K562 (cell line): ENCODE data around the gene SLC29A2. TPM values are rescaled to one million over a fixed set of nuclear protein-coding genes. Genes with fewer than 3 reads are reported as not detected.

Experiments used
- CBFA2T2 ChIP-seq: fragments of 450-650 bp; conservative IDR thresholded peaks from 2 replicates; pipeline ENCODE4 v1.6.1; 2017; ENCODE audit warnings: mild to moderate bottlenecking
- CBFA2T3 ChIP-seq: fragments of 450-650 bp; IDR thresholded peaks from 2 replicates; pipeline ENCODE4 v1.6.1; 2017
- CHD2 ChIP-seq: IDR thresholded peaks from 2 replicates; pipeline ENCODE4 v1.6.1; 2011; ENCODE audit warnings: low read depth, low read length
- CXXC5 ChIP-seq: fragments of 250-450 bp; sonication (Bioruptor Pico); IDR thresholded peaks from 2 replicates; pipeline ENCODE4 v1.8.0; 2022; ENCODE audit warnings: inconsistent platforms, mild to moderate bottlenecking, moderate library complexity
- ETS2 ChIP-seq: IDR thresholded peaks from 2 replicates; pipeline ENCODE4 v1.6.1; 2016; ENCODE audit warnings: borderline replicate concordance, missing genetic modification characterization, mild to moderate bottlenecking, moderate library complexity, missing compliant biosample characterization; ENCODE audit not compliant: poor library complexity, severe bottlenecking
- FOXM1 ChIP-seq, 2 experiments: fragments of 450-650 bp in 1 of 2; sonication (generic) in 1 of 2; formaldehyde crosslinking in 1 of 2; IDR thresholded peaks; 2 replicates each; pipeline versions ENCODE4 v1.6.1 to v1.9.0; 2017 to 2022; ENCODE audit warnings: low read depth in 2 of 2, mild to moderate bottlenecking in 2 of 2, missing genetic modification reagents in 1 of 2, moderate library complexity in 1 of 2
- GTF2F1 ChIP-seq: IDR thresholded peaks from 2 replicates; pipeline ENCODE4 v1.6.1; 2011; ENCODE audit warnings: low read depth, low read length, improper control_type of control experiment
- HCFC1 ChIP-seq: IDR thresholded peaks from 2 replicates; pipeline ENCODE4 v1.6.1; 2012; ENCODE audit warnings: low read depth, low read length, improper control_type of control experiment
- HLTF ChIP-seq: fragments of 450-650 bp; IDR thresholded peaks from 2 replicates; pipeline ENCODE4 v1.6.1; 2016
- HNRNPUL1 ChIP-seq: fragments of 200-400 bp; formaldehyde crosslinking; IDR thresholded peaks from 2 replicates; pipeline ENCODE4 v1.6.1; 2017; ENCODE audit warnings: low read length
- NEUROD1 ChIP-seq: fragments of 150-350 bp; IDR thresholded peaks from 2 replicates; pipeline ENCODE4 v1.6.1; 2014; ENCODE audit warnings: borderline replicate concordance, low read length, low read depth; ENCODE audit not compliant: partially characterized antibody
- POLR2B ChIP-seq: fragments of 450-650 bp; IDR thresholded peaks from 2 replicates; pipeline ENCODE4 v1.6.1; 2018; ENCODE audit warnings: low read depth; ENCODE audit not compliant: partially characterized antibody
- RFX5 ChIP-seq: IDR thresholded peaks from 2 replicates; pipeline ENCODE4 v1.6.1; 2011; ENCODE audit warnings: low read depth, mild to moderate bottlenecking, improper control_type of control experiment, low read length
- SAP30 ChIP-seq: fragments of 200-600 bp; sonication (generic); IDR thresholded peaks from 2 replicates; pipeline ENCODE4 v1.6.1; 2012; ENCODE audit warnings: borderline replicate concordance, low read depth, mild to moderate bottlenecking, moderate library complexity, low read length, control low read depth, inconsistent platforms; ENCODE audit not compliant: insufficient read depth, poor library complexity, severe bottlenecking
- ZC3H8 ChIP-seq: fragments of 450-650 bp; IDR thresholded peaks from 2 replicates; pipeline ENCODE4 v1.6.1; 2017
- ZKSCAN1 ChIP-seq: fragments of 150-350 bp; IDR thresholded peaks from 2 replicates; pipeline ENCODE4 v1.6.1; 2016; ENCODE audit warnings: low read depth, low read length
- ZNF124 ChIP-seq: sonication (generic); formaldehyde crosslinking; IDR thresholded peaks from 2 replicates; pipeline ENCODE4 v1.8.1; 2022; ENCODE audit warnings: missing genetic modification reagents
- ZNF23 ChIP-seq: fragments of 250-450 bp; sonication (Bioruptor Pico); IDR thresholded peaks from 2 replicates; pipeline ENCODE4 v1.4.0; 2020; ENCODE audit warnings: mild to moderate bottlenecking
- ZNF274 ChIP-seq: IDR thresholded peaks from 2 replicates; pipeline ENCODE4 v1.6.1; 2011; ENCODE audit warnings: low read depth, mild to moderate bottlenecking, low read length, moderate library complexity, borderline replicate concordance
- ZNF444 ChIP-seq: fragments of 250-450 bp; sonication (Bioruptor Pico); IDR thresholded peaks from 2 replicates; pipeline ENCODE4 v1.4.0; 2020; ENCODE audit warnings: mild to moderate bottlenecking, moderate library complexity
- ZNF644 ChIP-seq: fragments of 200-800 bp; sonication (Bioruptor generic); IDR thresholded peaks from 2 replicates; pipeline ENCODE4 v1.6.1; 2016; ENCODE audit warnings: low read depth, missing genetic modification characterization, missing compliant biosample characterization
- polyA plus RNA-seq, 8 experiments: library from polyadenylated mRNA; depleted of rRNA in 4 of 8; stranded (reverse) in 5 of 8; unstranded in 3 of 8; fragments of >200 nt; fragmentation: Nextera tagmentation in 2 of 8; fragmentation: Illumina TruSeq in 1 of 8; extraction: Ambion mirVana in 2 of 8; extraction: Trizol in 1 of 8; gene quantifications; 2 replicates each; pipeline versions ENCODE4 v1.2.1 to v1.2.3, GENCODE V29; 2011 to 2014; ENCODE audit warnings: inconsistent platforms in 1 of 8, missing spikeins in 1 of 8
- total RNA-seq, 7 experiments: library from RNA; depleted of rRNA in 6 of 7; stranded (reverse); fragments of >200 nt in 6 of 7; fragmentation: Illumina TruSeq in 2 of 7; extraction: Trizol in 2 of 7; gene quantifications; 2 replicates each; pipeline versions ENCODE4 v1.2.1 to v1.2.3, GENCODE V29; 2011 to 2021; ENCODE audit warnings: low replicate concordance in 1 of 7
- TF ChIP-seq, protein P1 (sequence below): fragments of 250-450 bp; sonication (Bioruptor Pico); IDR thresholded peaks from 2 replicates; pipeline ENCODE4 v1.4.0; 2020; ENCODE audit warnings: mild to moderate bottlenecking
- TF ChIP-seq, protein P2 (sequence below): fragments of 450-650 bp; formaldehyde crosslinking; IDR thresholded peaks from 2 replicates; pipeline ENCODE4 v1.4.0; 2022; ENCODE audit warnings: missing genetic modification characterization
- TF ChIP-seq, protein P3 (sequence below): sonication (generic); formaldehyde crosslinking; IDR thresholded peaks from 2 replicates; pipeline ENCODE4 v1.5.0; 2020; ENCODE audit warnings: missing genetic modification reagents
- TF ChIP-seq, protein P4 (sequence below): sonication (generic); IDR thresholded peaks from 2 replicates; pipeline ENCODE4 v1.6.1; 2016

SLC29A2 gene
- total and polyA plus RNA-seq, 9 of the 15 experiments (the other 6 are each of a cell fraction or from before 2014, with no cell fraction given), result 2.4 to 48.6 (median 14.2) TPM

DNA sequence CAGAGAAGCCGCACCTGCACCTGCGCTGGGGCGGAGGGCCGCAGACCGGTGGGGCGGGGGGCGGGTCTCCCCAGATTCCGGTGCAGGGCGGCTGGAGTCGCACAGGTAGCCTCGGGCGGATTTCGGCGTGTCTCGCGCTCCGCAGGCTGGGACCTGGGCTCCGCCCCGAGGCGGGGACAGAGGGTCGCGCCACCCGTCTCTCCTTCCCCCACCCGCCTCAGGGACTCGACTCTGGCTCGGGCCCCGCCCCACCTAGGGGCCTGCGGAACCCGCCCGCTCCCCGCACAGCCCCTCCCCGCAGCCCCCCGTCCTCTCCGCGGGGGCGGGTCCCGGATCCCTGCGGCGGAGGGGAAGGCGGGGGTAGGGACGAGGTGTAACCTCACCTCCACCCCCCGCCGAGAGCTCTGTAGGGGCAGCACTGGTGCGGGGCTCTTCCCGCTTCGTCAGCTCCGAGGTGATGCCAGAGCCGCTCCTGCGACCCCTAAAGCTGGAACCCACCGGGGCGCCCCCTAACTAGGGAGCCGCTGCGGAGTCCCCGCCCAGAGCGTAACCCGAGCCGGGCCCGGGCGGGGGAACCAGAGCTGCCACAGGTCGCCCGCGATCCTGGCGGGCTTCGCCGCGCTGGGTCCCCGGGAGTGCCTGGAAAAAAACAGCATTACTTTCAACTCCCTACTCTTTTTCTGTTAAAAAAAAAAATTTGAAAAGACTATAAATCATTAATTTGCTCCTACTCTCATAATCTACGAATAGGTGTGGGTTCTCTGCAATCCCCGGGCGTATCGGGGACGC is at the start of gene SLC29A2 (continued):
- TF ChIP-seq, protein P1, sequence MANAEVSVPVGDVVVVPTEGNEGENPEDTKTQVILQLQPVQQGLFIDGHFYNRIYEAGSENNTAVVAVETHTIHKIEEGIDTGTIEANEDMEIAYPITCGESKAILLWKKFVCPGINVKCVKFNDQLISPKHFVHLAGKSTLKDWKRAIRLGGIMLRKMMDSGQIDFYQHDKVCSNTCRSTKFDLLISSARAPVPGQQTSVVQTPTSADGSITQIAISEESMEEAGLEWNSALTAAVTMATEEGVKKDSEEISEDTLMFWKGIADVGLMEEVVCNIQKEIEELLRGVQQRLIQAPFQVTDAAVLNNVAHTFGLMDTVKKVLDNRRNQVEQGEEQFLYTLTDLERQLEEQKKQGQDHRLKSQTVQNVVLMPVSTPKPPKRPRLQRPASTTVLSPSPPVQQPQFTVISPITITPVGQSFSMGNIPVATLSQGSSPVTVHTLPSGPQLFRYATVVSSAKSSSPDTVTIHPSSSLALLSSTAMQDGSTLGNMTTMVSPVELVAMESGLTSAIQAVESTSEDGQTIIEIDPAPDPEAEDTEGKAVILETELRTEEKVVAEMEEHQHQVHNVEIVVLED (CRISPR knock-in tag), result no peak
- TF ChIP-seq NEUROD1 (peak; percentile 11), CXXC5 (CRISPR knock-in tag) (0 out of 2 replicates have a peak, but pooled peaks have one; percentile 56), RFX5 (no peak), POLR2B (peak; percentile 57), SAP30 (no peak), ETS2 (no peak), ZKSCAN1 (0 out of 2 replicates have a peak, but pooled peaks have one; percentile 34), ZNF644 (tag) (no peak), HNRNPUL1 (no peak), HLTF (0 out of 2 replicates have a peak, but pooled peaks have one; percentile 10), FOXM1 (IDR thresholded peaks at IDR 0.05; ENCODE audit: low read depth) (0 out of 2 replicates have a peak, but pooled peaks have one; percentile 14), FOXM1 (CRISPR knock-in tag; IDR thresholded peaks at IDR 0.05; ENCODE audit: low read depth) (no peak), ZC3H8 (no peak), CBFA2T3 (no peak), ZNF124 (CRISPR knock-in tag) (no peak), GTF2F1 (no peak; the same call in 1 of the 2 replicates), CHD2 (peak; percentile 17; the same call in 1 of the 2 replicates), CBFA2T2 (no peak), ZNF274 (no peak), ZNF23 (CRISPR knock-in tag) (no peak), HCFC1 (peak; percentile 7; the same call in 1 of the 2 replicates), ZNF444 (no peak)
- TF ChIP-seq, protein P2, sequence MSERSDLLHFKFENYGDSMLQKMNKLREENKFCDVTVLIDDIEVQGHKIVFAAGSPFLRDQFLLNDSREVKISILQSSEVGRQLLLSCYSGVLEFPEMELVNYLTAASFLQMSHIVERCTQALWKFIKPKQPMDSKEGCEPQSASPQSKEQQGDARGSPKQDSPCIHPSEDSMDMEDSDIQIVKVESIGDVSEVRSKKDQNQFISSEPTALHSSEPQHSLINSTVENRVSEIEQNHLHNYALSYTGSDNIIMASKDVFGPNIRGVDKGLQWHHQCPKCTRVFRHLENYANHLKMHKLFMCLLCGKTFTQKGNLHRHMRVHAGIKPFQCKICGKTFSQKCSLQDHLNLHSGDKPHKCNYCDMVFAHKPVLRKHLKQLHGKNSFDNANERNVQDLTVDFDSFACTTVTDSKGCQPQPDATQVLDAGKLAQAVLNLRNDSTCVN, result no peak
- TF ChIP-seq, protein P3, sequence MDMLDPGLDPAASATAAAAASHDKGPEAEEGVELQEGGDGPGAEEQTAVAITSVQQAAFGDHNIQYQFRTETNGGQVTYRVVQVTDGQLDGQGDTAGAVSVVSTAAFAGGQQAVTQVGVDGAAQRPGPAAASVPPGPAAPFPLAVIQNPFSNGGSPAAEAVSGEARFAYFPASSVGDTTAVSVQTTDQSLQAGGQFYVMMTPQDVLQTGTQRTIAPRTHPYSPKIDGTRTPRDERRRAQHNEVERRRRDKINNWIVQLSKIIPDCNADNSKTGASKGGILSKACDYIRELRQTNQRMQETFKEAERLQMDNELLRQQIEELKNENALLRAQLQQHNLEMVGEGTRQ (CRISPR knock-in tag), result no peak
- TF ChIP-seq, protein P4, sequence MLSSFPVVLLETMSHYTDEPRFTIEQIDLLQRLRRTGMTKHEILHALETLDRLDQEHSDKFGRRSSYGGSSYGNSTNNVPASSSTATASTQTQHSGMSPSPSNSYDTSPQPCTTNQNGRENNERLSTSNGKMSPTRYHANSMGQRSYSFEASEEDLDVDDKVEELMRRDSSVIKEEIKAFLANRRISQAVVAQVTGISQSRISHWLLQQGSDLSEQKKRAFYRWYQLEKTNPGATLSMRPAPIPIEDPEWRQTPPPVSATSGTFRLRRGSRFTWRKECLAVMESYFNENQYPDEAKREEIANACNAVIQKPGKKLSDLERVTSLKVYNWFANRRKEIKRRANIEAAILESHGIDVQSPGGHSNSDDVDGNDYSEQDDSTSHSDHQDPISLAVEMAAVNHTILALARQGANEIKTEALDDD, result no peak
